IMR-90 (cell line): ENCODE measurements around the gene RXFP2. TPM values are rescaled to one million over a fixed set of nuclear protein-coding genes. Genes with fewer than 3 reads are reported as not detected.

ENCODE experiments used
- ATAC-seq: fragments of 200-7000 bp; cut with Tn5 transposase; 2 replicates; pipeline ENCODE4 v1.9.1; 2020; ENCODE audit warnings: low read depth, mild to moderate bottlenecking, moderate library complexity
- BruUV-seq: library from RNA; stranded (reverse); fragments of 400-500 nt; replicated peaks from 2 replicates; lab custom pipeline; 2021; lab: Mats Ljungman, UMichigan
- CTCF ChIA-PET: fragments of 300-600 bp; formaldehyde crosslinking; extraction: SDS; loops from one replicate; lab custom pipeline; 2021; ENCODE audit warnings: antibody characterized with exemption; lab: Yijun Ruan, JAX
- POLR2A ChIA-PET: fragments of 300-600 bp; sonication (Branson Sonifier 250); formaldehyde crosslinking; loops from one replicate; lab custom pipeline; 2022; ENCODE audit warnings: antibody characterized with exemption; ENCODE audit not compliant: unreplicated experiment; lab: Charles Lee
- DNase-seq: peaks from one replicate; pipeline ENCODE4 v3.0.0; 2013
- H2AFZ ChIP-seq: replicated peaks from 2 replicates; pipeline ENCODE3; 2013; ENCODE audit warnings: low read length, mild to moderate bottlenecking; ENCODE audit not compliant: poor library complexity
- H2AK5ac ChIP-seq: 2 replicates; pipeline ENCODE4 v1.6.1; 2013; ENCODE audit warnings: low read depth, low read length, inconsistent platforms
- H2AK9ac ChIP-seq: replicated peaks from 2 replicates; pipeline ENCODE3; 2013; ENCODE audit warnings: mild to moderate bottlenecking, low read depth, low read length, moderate library complexity; ENCODE audit not compliant: poor library complexity
- H2BK120ac ChIP-seq: 2 replicates; pipeline ENCODE4 v1.6.1; 2013; ENCODE audit warnings: low read depth, low read length, inconsistent platforms
- H2BK15ac ChIP-seq: 3 replicates; pipeline ENCODE4 v1.6.1; 2013; ENCODE audit warnings: low read depth, low read length, inconsistent platforms
- H2BK20ac ChIP-seq: 2 replicates; pipeline ENCODE4 v1.6.1; 2013; ENCODE audit warnings: low read depth, mild to moderate bottlenecking, inconsistent platforms, low read length, moderate library complexity
- H2BK5ac ChIP-seq: 2 replicates; pipeline ENCODE4 v1.6.1; 2013; ENCODE audit warnings: mild to moderate bottlenecking, low read depth, low read length, inconsistent platforms; ENCODE audit not compliant: poor library complexity, severe bottlenecking
- H3K14ac ChIP-seq: replicated peaks from 2 replicates; pipeline ENCODE4 v1.6.1; 2013; ENCODE audit warnings: low read depth, low read length, inconsistent platforms
- H3K18ac ChIP-seq: 2 replicates; pipeline ENCODE4 v1.6.1; 2013; ENCODE audit warnings: low read depth, low read length, control low read depth
- H3K23ac ChIP-seq: 2 replicates; pipeline ENCODE4 v1.6.1; 2013; ENCODE audit warnings: low read depth, low read length, inconsistent platforms
- H3K27ac ChIP-seq: 2 replicates; pipeline ENCODE4 v1.5.1; 2013; ENCODE audit warnings: mild to moderate bottlenecking, control low read depth, low read length; ENCODE audit not compliant: insufficient read depth
- H3K27me3 ChIP-seq: 2 replicates; pipeline ENCODE4 v1.6.1; 2013; ENCODE audit warnings: low read length; ENCODE audit not compliant: control insufficient read depth, insufficient read depth
- H3K36me3 ChIP-seq: 2 replicates; pipeline ENCODE4 v1.6.1; 2013; ENCODE audit warnings: low read length, mixed read lengths; ENCODE audit not compliant: control insufficient read depth, insufficient read depth
- H3K4ac ChIP-seq: 2 replicates; pipeline ENCODE4 v1.6.1; 2013; ENCODE audit warnings: low read depth, low read length, inconsistent platforms
- H3K4me1 ChIP-seq: 2 replicates; pipeline ENCODE4 v1.6.1; 2013; ENCODE audit warnings: low read length, mixed read lengths; ENCODE audit not compliant: control insufficient read depth, insufficient read depth
- H3K4me2 ChIP-seq: 2 replicates; pipeline ENCODE4 v1.6.1; 2013; ENCODE audit warnings: low read depth, mild to moderate bottlenecking, control low read depth, low read length, moderate library complexity
- H3K4me3 ChIP-seq: 2 replicates; pipeline ENCODE4 v1.5.1; 2013; ENCODE audit warnings: low read depth, mild to moderate bottlenecking, control low read depth, low read length, moderate library complexity; ENCODE audit not compliant: insufficient read depth
- H3K56ac ChIP-seq: 2 replicates; pipeline ENCODE4 v1.6.1; 2013; ENCODE audit warnings: low read length, inconsistent platforms; ENCODE audit not compliant: insufficient read depth; ENCODE audit errors: extremely low read depth
- H3K79me1 ChIP-seq, 2 experiments: 2 replicates each; pipeline ENCODE4 v1.6.1; 2013; ENCODE audit warnings: low read length in 2 of 2, inconsistent platforms in 1 of 2, low read depth in 1 of 2
- H3K9ac ChIP-seq: 2 replicates; pipeline ENCODE4 v1.6.1; 2013; ENCODE audit warnings: low read depth, low read length, control low read depth
- H3K9me1 ChIP-seq: 2 replicates; pipeline ENCODE4 v1.6.1; 2013; ENCODE audit warnings: low read length, inconsistent platforms; ENCODE audit not compliant: insufficient read depth
- H3K9me3 ChIP-seq: 2 replicates; pipeline ENCODE4 v1.6.1; 2013; ENCODE audit warnings: low read length; ENCODE audit not compliant: control insufficient read depth, insufficient read depth
- H4K20me1 ChIP-seq: 2 replicates; pipeline ENCODE4 v1.6.1; 2013; ENCODE audit warnings: low read length, inconsistent platforms; ENCODE audit not compliant: insufficient read depth
- H4K5ac ChIP-seq: 2 replicates; pipeline ENCODE4 v1.6.1; 2013; ENCODE audit warnings: mild to moderate bottlenecking, low read depth, low read length, control low read depth
- H4K8ac ChIP-seq, 2 experiments: 2 replicates each; pipeline ENCODE4 v1.6.1; 2013; ENCODE audit warnings: low read depth in 2 of 2, low read length in 2 of 2, control low read depth in 1 of 2, inconsistent platforms in 1 of 2
- H4K91ac ChIP-seq: 2 replicates; pipeline ENCODE4 v1.6.1; 2013; ENCODE audit warnings: low read depth, low read length, inconsistent platforms; ENCODE audit not compliant: insufficient read depth
- CEBPB ChIP-seq: IDR thresholded peaks from 2 replicates; pipeline ENCODE4 v1.6.1; 2012; ENCODE audit warnings: low read depth, low read length, improper control_type of control experiment
- FOS ChIP-seq: fragments of 150-350 bp; IDR thresholded peaks from 2 replicates; pipeline ENCODE4 v1.6.1; 2016; ENCODE audit warnings: low read depth, low read length
- MXI1 ChIP-seq: IDR thresholded peaks from 2 replicates; pipeline ENCODE4 v1.6.1; 2012; ENCODE audit warnings: low read depth, mild to moderate bottlenecking, low read length, moderate library complexity, borderline replicate concordance
- NFE2L2 ChIP-seq: fragments of 150-350 bp; IDR thresholded peaks from 2 replicates; pipeline ENCODE4 v1.6.1; 2016; ENCODE audit warnings: low read depth, mild to moderate bottlenecking, low read length
- RAD21 ChIP-seq: IDR thresholded peaks from 2 replicates; pipeline ENCODE4 v1.6.1; 2012; ENCODE audit warnings: low read length, improper control_type of control experiment
- USF2 ChIP-seq: fragments of 150-350 bp; IDR thresholded peaks from 2 replicates; pipeline ENCODE4 v1.6.1; 2017; ENCODE audit warnings: mild to moderate bottlenecking, antibody characterized with exemption, low read length, low read depth
- WGBS, 2 experiments: methylation state at CpG; one replicate each; pipeline versions ENCODE4 v1.1.5 to v1.1.7; 2013; ENCODE audit warnings: missing lambda C conversion rate in 2 of 2; ENCODE audit not compliant: insufficient read length in 1 of 2; ENCODE audit errors: extremely low coverage in 2 of 2; 5-methylcytosine and 5-hydroxymethylcytosine counted together
- dilution Hi-C: fragments of 300-500 bp; cut with HindIII; formaldehyde crosslinking; loops from one replicate; pipeline ENCODE4 v1.14.3; 2018; ENCODE audit warnings: low sequenced_read_pairs; ENCODE audit not compliant: unreplicated experiment
- in situ Hi-C: fragments of 300-500 bp; cut with MboI; formaldehyde crosslinking; loops from 3 replicates; pipeline ENCODE4 v1.14.3; 2019; ENCODE audit warnings: low sequenced_read_pairs, inconsistent platforms, mixed read lengths
- intact Hi-C: fragments of 100-400 bp; cut with micrococcal nuclease; formaldehyde crosslinking; loops from 2 replicates; pipeline ENCODE4 v1.10.0; 2022
- polyA plus RNA-seq, 3 experiments: library from polyadenylated mRNA; depleted of rRNA; stranded (reverse); fragments of >200 nt; gene quantifications; 2 replicates each; pipeline ENCODE4 v1.2.3, GENCODE V29; 2012; ENCODE audit warnings: low replicate concordance in 1 of 3
- total RNA-seq: library from RNA; depleted of rRNA; stranded (reverse); fragments of >200 nt; gene quantifications from 2 replicates; pipeline ENCODE4 v1.2.3, GENCODE V29; 2012

Gene RXFP2
- total and polyA plus RNA-seq, 2 of the 4 experiments (the other 2 are of a cell fraction): not detected

GRCh38 chr13:31773538-31773937, 34.2 kb downstream of the RXFP2 start:
- Histone ChIP-seq H3K4me1 (peaks cover 6% of the 10 kb centered on the region; the same call in 1 of the 2 replicates), H4K20me1 (no peaks in the 10 kb centered on the region), H2BK5ac (peak overlapping the region; percentile 89), H2BK20ac (peak overlapping the region; percentile 41; the same call in 1 of the 2 replicates), H4K5ac (0 out of 2 replicates have a peak overlapping the region, but pooled peaks have one; percentile 42), H2AK9ac (no peak overlapping the region), H4K91ac (no peak overlapping the region), H2AFZ (no peak overlapping the region), H3K9me1 (peaks cover 9% of the 10 kb centered on the region), H2AK5ac (no peak overlapping the region), H3K23ac (no peak overlapping the region), H3K4ac (no peak overlapping the region), H3K4me2 (peak overlapping the region; percentile 97), H3K18ac (no peak overlapping the region), H3K27me3 (no peaks in the 10 kb centered on the region), H3K14ac (0 out of 2 replicates have a peak overlapping the region, but pooled peaks have one; percentile 78), H3K36me3 (no peaks in the 10 kb centered on the region), H3K9me3 (no peaks in the 10 kb centered on the region), H3K4me3 (peak overlapping the region; percentile 24; the same call in 1 of the 2 replicates), H3K79me1 (no peaks in the 10 kb centered on the region), H4K8ac (0 out of 4 replicates have a peak overlapping the region, but pooled peaks of 1 of the 2 experiments have one; percentile 35), H3K56ac (no peak overlapping the region), H2BK15ac (no peak overlapping the region), H3K9ac (no peak overlapping the region), H2BK120ac (no peak overlapping the region), H3K27ac (no peak overlapping the region)
- peak; percentile 25; the same call in 1 of the 2 replicates for TF ChIP-seq CEBPB
- no peak for TF ChIP-seq RAD21
- no peak for TF ChIP-seq NFE2L2
- TF ChIP-seq FOS: 0 out of 2 replicates have a peak, but pooled peaks have one; percentile 5
- TF ChIP-seq USF2: peak; percentile 78
- no peak for TF ChIP-seq MXI1
- BruUV-seq: no TSS peak
- intact Hi-C loops (no loop called here), in situ Hi-C loops (no loop called here), dilution Hi-C loops (no loop called here)
- CTCF ChIA-PET: no interaction called here
- POLR2A ChIA-PET: no interaction called here
- peak; percentile 82 for ATAC-seq
- no CpG with 5 or more reads among the region's 4 CpGs for WGBS, 2 experiments
- DNase-seq: peak; percentile 91
